ENCODE measurements around the gene PCNA.
"Not testable (repeated sequence)": the region's sequence is repeated elsewhere in the genome, so short reads cannot be mapped to it uniquely, and the experiment has no call there.

The PCNA gene

DNA sequence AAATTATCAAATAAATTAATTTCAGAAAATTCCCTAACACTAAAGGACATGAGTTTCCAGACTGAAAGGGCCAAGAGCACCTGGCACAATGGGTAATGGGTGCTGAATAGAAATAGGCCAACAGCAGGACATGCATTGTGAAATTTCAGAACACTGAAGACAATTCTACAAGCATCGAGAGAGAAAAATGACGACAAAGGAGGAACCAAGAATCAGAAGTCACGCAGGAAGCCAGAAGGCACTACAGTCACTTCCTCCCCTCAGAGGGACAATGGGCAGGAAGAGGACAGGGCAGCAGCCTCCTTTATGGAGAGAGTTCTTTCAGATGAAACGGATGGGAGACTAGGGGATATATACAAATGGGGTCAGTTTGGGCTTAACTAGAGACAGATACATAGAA is 29.6 kb downstream of the PCNA start:
- TF ChIP-seq CTCF (IDR thresholded peaks at IDR 0.05; ENCODE audit: insufficient read depth, low read depth, low read length, missing control alignments), result no peak
- no peak for DNase-seq (ENCODE audit: low read depth)
- H3K4me3 ChIP-seq (ENCODE audit: low read length), result no peak overlapping the region

GRCh38 chr20:5088688-5089087 is 31.1 kb downstream of the PCNA start:
- no peak for TF ChIP-seq CTCF (IDR thresholded peaks at IDR 0.05; ENCODE audit: insufficient read depth, low read depth, low read length, missing control alignments)
- no peak for DNase-seq (ENCODE audit: low read depth)
- H3K4me3 ChIP-seq (ENCODE audit: low read length), result no peak overlapping the region

DNA sequence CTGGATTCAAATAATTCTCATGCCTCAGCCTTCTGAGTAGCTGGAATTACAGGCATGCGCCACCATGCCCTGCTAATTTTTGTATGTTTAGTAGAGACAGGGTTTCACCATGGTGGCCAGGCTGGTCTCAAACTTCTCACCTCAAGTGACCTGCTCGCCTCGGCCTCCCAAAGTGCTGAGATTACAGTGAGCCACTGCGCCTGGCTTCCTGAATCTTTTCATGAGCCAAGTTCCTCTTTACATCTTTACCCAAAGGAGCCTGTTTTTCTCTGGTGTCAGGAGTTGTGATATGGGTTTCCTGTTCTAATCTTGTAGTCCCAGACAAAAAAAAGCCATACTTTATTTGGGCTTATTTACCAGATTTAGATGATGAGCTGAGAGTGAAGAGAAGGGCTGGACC is 34.4 kb downstream of the PCNA start:
- no peak overlapping the region for H3K4me3 ChIP-seq (ENCODE audit: low read length)
- DNase-seq (ENCODE audit: low read depth), result no peak
- TF ChIP-seq CTCF (IDR thresholded peaks at IDR 0.05; ENCODE audit: insufficient read depth, low read depth, low read length, missing control alignments), result no peak

DNA sequence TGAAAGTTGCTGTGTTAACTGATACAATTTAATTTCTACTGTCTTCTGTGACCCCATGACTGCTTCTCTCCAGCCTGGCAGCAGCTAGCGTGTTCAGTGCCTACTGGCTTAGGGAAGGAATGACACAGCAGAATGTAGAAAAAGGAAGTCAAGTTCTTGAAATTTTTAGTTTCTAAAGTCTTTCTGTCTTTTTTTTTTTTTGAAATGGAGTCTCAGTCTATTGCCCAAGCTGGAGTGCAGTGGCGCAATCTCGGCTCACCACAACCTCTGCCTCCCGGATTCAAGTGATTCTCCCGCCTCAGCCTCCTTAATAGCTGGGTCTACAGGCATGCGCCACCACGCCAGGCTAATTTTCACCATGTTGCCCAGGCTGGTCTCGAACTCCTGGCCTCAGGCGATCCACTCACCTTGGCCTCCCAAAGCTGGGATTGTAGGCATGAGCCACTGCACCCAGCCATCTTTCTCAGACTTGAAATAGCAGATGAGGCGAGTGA is 39.3 kb downstream of the PCNA start:
- no peak overlapping the region for H3K4me3 ChIP-seq (ENCODE audit: low read length)
- no peak for TF ChIP-seq CTCF (IDR thresholded peaks at IDR 0.05; ENCODE audit: insufficient read depth, low read depth, low read length, missing control alignments)
- DNase-seq (ENCODE audit: low read depth), result no peak

GRCh38 chr20:5078399-5078958 is 41.3 kb downstream of the PCNA start:
- no peak overlapping the region for H3K4me3 ChIP-seq (ENCODE audit: low read length)
- peak; percentile 62 for DNase-seq (ENCODE audit: low read depth)
- TF ChIP-seq CTCF (IDR thresholded peaks at IDR 0.05; ENCODE audit: insufficient read depth, low read depth, low read length, missing control alignments), result no peak

DNA sequence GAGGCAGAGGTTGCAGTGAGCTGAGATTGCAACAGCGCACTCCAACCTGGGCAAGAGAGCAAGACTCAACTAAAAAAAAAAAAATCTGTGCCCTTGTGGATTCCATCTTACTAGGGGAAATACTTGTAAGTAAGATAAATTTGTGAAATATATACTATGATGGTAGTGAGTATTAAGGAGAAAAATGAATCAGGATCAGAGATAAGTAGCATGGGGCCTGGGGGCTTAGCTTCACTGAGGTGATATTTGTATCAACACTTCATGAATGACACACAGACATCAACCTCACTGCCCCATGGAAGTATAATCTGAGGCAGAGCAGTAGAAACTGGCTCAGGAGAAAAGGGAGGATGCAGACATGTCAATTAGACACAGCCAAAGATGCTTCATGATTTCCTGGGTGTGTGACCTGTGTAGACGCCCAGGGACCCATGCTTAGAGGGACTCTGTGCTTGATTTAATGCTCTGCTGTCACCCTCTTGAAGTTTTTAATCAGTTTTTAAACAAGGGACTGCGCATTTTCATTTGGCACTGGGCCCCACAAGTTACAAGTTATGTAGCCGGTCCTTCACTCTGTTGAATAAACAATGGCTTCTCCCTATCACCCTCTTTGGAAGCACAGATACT is 41.9 kb downstream of the PCNA start:
- TF ChIP-seq CTCF (IDR thresholded peaks at IDR 0.05; ENCODE audit: insufficient read depth, low read depth, low read length, missing control alignments), result no peak
- H3K4me3 ChIP-seq (ENCODE audit: low read length), result no peak overlapping the region
- no peak for DNase-seq (ENCODE audit: low read depth)

- H3K4me3 ChIP-seq (ENCODE audit: low read length); DNase-seq (ENCODE audit: low read depth): not testable (repeated sequence)
Measured at GRCh38 chr20:5076913-5077312, 42.8 kb downstream of the PCNA start.

All from epithelial cell of esophagus (primary cell).